Neural cell (in vitro differentiated cells): ENCODE results near the gene FAM53C. TPM values are rescaled to one million over a fixed set of nuclear protein-coding genes. Genes with fewer than 3 reads are reported as not detected.

Experiments used
- H2AFZ ChIP-seq: fragments of 200-600, 300-800 bp; sonication (generic), shearing (Covaris generic); 2 replicates; pipeline ENCODE4 v1.6.0; 2014; ENCODE audit warnings: low read depth, mild to moderate bottlenecking, antibody characterized with exemption, low read length, moderate library complexity
- H3F3A ChIP-seq: fragments of 200-600 bp; shearing (Covaris generic); 2 replicates; pipeline ENCODE4 v1.6.1; 2016; ENCODE audit warnings: mild to moderate bottlenecking, moderate library complexity, mixed read lengths, antibody characterized with exemption, low read length; ENCODE audit not compliant: insufficient read depth, poor library complexity, severe bottlenecking
- H3K27ac ChIP-seq: fragments of 200-600, 300-800 bp; sonication (generic), shearing (Covaris generic); 2 replicates; pipeline ENCODE4 v1.5.1; 2014; ENCODE audit warnings: mild to moderate bottlenecking, low read length, moderate library complexity
- H3K27me3 ChIP-seq: fragments of 300-800, 200-600 bp; sonication (generic), shearing (Covaris generic); 2 replicates; pipeline ENCODE4 v1.6.0; 2014; ENCODE audit warnings: mild to moderate bottlenecking, low read depth, low read length, moderate library complexity; ENCODE audit not compliant: insufficient read depth
- H3K36me3 ChIP-seq: fragments of 300-800, 200-600 bp; sonication (generic), shearing (Covaris generic); 2 replicates; pipeline ENCODE4 v1.5.1; 2014; ENCODE audit warnings: mild to moderate bottlenecking, antibody characterized with exemption, low read length, moderate library complexity; ENCODE audit not compliant: insufficient read depth
- H3K4me2 ChIP-seq: fragments of 300-800, 200-600 bp; sonication (generic), shearing (Covaris generic); 2 replicates; pipeline ENCODE4 v1.6.0; 2014; ENCODE audit warnings: mild to moderate bottlenecking, low read length
- H3K4me3 ChIP-seq: fragments of 300-800, 200-600 bp; sonication (generic), shearing (Covaris generic); 2 replicates; pipeline ENCODE4 v1.5.1; 2014; ENCODE audit warnings: mild to moderate bottlenecking, low read length, moderate library complexity
- H3K79me2 ChIP-seq: fragments of 200-600 bp; shearing (Covaris generic); replicated peaks from 2 replicates; pipeline ENCODE4 v1.6.0; 2014; ENCODE audit warnings: mild to moderate bottlenecking, low read length, moderate library complexity; ENCODE audit not compliant: insufficient read depth
- H3K9ac ChIP-seq: fragments of 300-800, 200-600 bp; sonication (generic), shearing (Covaris generic); 2 replicates; pipeline ENCODE4 v1.6.1; 2016; ENCODE audit warnings: mild to moderate bottlenecking, low read length, mixed read lengths
- H3K9me2 ChIP-seq: fragments of 200-600 bp; shearing (Covaris generic); 2 replicates; pipeline ENCODE4 v1.6.1; 2016; ENCODE audit warnings: mild to moderate bottlenecking, low read length, mixed read lengths; ENCODE audit not compliant: insufficient read depth
- H3K9me3 ChIP-seq: fragments of 200-600, 300-800 bp; sonication (generic), shearing (Covaris generic); 2 replicates; pipeline ENCODE4 v1.6.1; 2016; ENCODE audit warnings: mild to moderate bottlenecking, mixed run types, low read length, moderate library complexity, mixed read lengths
- H4K20me1 ChIP-seq: fragments of 200-600 bp; shearing (Covaris generic); 2 replicates; pipeline ENCODE4 v1.6.1; 2016; ENCODE audit warnings: mild to moderate bottlenecking, mixed run types; ENCODE audit not compliant: insufficient read depth
- EP300 ChIP-seq: fragments of 450-650 bp; conservative IDR thresholded peaks from 2 replicates; pipeline ENCODE4 v1.6.1; 2014; ENCODE audit warnings: antibody characterized with exemption, mild to moderate bottlenecking, moderate library complexity; ENCODE audit not compliant: poor library complexity, severe bottlenecking
- EZH2 ChIP-seq: fragments of 200-600, 300-800 bp; shearing (Covaris generic), sonication (generic); IDR thresholded peaks from 2 replicates; pipeline ENCODE4 v1.6.1; 2014; ENCODE audit warnings: antibody characterized with exemption, low read length, borderline replicate concordance, mild to moderate bottlenecking; ENCODE audit not compliant: insufficient read depth, poor library complexity, severe bottlenecking
- MXI1 ChIP-seq: fragments of 450-650 bp; conservative IDR thresholded peaks from 2 replicates; pipeline ENCODE4 v1.6.1; 2014; ENCODE audit warnings: antibody characterized with exemption, mild to moderate bottlenecking; ENCODE audit not compliant: poor library complexity, severe bottlenecking
- POLR2AphosphoS5 ChIP-seq: IDR thresholded peaks from 2 replicates; pipeline ENCODE4 v1.6.1; 2012
- RAD21 ChIP-seq: fragments of 450-650 bp; conservative IDR thresholded peaks from 2 replicates; pipeline ENCODE4 v1.6.1; 2014; ENCODE audit warnings: antibody characterized with exemption, mild to moderate bottlenecking, moderate library complexity
- SMC3 ChIP-seq: fragments of 450-650 bp; conservative IDR thresholded peaks from 2 replicates; pipeline ENCODE4 v1.6.1; 2014; ENCODE audit warnings: antibody characterized with exemption, mild to moderate bottlenecking, moderate library complexity; ENCODE audit not compliant: poor library complexity
- TAF1 ChIP-seq: IDR thresholded peaks from 2 replicates; pipeline ENCODE4 v1.6.1; 2012; ENCODE audit warnings: low read depth
- polyA plus RNA-seq: library from polyadenylated mRNA; depleted of rRNA; stranded (reverse); fragments of >200 nt; gene quantifications from 2 replicates; pipeline ENCODE4 v1.2.3, GENCODE V29; 2014
- TF ChIP-seq, protein P1 (sequence below): fragments of 450-650 bp; IDR thresholded peaks from 2 replicates; pipeline ENCODE4 v1.5.1; 2014; ENCODE audit warnings: antibody characterized with exemption, mild to moderate bottlenecking, moderate library complexity; ENCODE audit not compliant: poor library complexity, severe bottlenecking
- TF ChIP-seq, protein P2 (sequence below): IDR thresholded peaks from 2 replicates; pipeline ENCODE4 v1.6.1; 2012; ENCODE audit warnings: borderline replicate concordance

FAM53C gene
- polyA plus RNA-seq, 1 donor from 2014 or later: 44.2 TPM

DNA sequence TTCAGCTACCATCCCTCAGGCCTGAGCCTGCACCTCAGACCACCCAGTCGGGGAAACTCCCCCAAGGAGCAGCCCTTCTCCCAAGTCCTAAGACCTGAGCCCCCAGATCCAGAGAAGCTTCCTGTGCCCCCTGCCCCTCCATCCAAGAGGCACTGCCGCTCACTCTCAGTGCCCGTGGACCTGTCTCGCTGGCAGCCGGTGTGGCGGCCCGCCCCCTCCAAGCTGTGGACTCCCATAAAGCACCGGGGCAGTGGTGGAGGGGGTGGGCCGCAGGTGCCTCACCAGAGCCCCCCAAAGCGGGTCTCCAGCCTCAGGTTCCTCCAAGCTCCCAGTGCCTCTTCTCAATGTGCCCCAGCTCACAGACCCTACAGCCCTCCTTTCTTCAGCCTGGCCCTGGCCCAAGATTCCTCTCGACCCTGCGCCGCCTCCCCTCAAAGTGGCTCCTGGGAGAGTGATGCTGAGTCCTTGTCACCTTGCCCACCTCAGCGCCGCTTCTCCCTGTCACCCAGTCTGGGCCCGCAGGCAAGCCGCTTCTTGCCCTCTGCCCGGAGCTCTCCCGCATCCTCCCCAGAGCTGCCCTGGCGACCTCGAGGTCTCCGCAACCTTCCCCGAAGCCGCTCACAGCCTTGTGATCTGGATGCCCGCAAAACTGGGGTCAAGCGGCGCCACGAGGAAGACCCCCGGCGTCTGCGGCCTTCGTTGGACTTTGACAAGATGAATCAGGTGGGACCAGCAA, 7.0 kb downstream of the FAM53C start:
- Histone ChIP-seq H3K4me2 (no peak overlapping the region), H3K9ac (no peak overlapping the region), H3K9me2 (no peaks in the 10 kb centered on the region), H3K36me3 (peaks cover 5% of the 10 kb centered on the region), H3F3A (no peaks in the 10 kb centered on the region), H2AFZ (no peak overlapping the region), H3K27ac (no peak overlapping the region), H3K4me3 (no peak overlapping the region), H4K20me1 (no peaks in the 10 kb centered on the region), H3K27me3 (no peaks in the 10 kb centered on the region), H3K79me2 (peaks cover 21% of the 10 kb centered on the region), H3K9me3 (no peaks in the 10 kb centered on the region)
- TF ChIP-seq EP300: no peak
- TF ChIP-seq, protein P1, sequence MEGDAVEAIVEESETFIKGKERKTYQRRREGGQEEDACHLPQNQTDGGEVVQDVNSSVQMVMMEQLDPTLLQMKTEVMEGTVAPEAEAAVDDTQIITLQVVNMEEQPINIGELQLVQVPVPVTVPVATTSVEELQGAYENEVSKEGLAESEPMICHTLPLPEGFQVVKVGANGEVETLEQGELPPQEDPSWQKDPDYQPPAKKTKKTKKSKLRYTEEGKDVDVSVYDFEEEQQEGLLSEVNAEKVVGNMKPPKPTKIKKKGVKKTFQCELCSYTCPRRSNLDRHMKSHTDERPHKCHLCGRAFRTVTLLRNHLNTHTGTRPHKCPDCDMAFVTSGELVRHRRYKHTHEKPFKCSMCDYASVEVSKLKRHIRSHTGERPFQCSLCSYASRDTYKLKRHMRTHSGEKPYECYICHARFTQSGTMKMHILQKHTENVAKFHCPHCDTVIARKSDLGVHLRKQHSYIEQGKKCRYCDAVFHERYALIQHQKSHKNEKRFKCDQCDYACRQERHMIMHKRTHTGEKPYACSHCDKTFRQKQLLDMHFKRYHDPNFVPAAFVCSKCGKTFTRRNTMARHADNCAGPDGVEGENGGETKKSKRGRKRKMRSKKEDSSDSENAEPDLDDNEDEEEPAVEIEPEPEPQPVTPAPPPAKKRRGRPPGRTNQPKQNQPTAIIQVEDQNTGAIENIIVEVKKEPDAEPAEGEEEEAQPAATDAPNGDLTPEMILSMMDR: no peak
- TF ChIP-seq POLR2AphosphoS5: no peak
- no peak for TF ChIP-seq TAF1
- no peak for TF ChIP-seq SMC3
- TF ChIP-seq RAD21: no peak
- no peak for TF ChIP-seq EZH2
- TF ChIP-seq MXI1: no peak

DNA sequence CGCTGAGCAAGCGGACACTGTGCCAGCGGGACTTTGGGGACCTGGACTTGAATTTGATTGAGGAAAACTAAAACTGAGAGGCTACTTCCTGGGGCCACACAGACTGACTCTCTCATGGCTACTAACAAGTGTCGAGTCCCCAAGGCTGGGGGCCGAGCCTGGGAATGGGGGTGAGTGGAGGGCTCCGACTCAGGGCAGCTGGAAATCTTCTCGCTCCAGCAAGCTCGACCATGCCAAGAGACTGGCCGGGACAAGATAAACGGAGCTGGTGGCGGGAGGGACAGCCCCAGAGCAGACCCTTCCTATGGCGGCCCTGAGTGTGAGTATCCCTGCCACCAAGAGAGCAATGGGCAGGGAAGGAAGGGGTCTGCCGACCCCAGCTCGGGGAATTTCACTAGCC, 8.8 kb downstream of the FAM53C start:
- no peaks in the 10 kb centered on the region for H3K9me3 ChIP-seq
- no peak overlapping the region for H3K27ac ChIP-seq
- no peaks in the 10 kb centered on the region for H3K9me2 ChIP-seq
- H3K36me3 ChIP-seq: peaks cover 5% of the 10 kb centered on the region
- H3F3A ChIP-seq: no peaks in the 10 kb centered on the region
- H3K27me3 ChIP-seq: no peaks in the 10 kb centered on the region
- TF ChIP-seq, protein P1: no peak
- TF ChIP-seq SMC3 (no peak), MXI1 (no peak), POLR2AphosphoS5 (no peak), RAD21 (no peak), TAF1 (no peak), EZH2 (no peak), EP300 (no peak)
- TF ChIP-seq, protein P2, sequence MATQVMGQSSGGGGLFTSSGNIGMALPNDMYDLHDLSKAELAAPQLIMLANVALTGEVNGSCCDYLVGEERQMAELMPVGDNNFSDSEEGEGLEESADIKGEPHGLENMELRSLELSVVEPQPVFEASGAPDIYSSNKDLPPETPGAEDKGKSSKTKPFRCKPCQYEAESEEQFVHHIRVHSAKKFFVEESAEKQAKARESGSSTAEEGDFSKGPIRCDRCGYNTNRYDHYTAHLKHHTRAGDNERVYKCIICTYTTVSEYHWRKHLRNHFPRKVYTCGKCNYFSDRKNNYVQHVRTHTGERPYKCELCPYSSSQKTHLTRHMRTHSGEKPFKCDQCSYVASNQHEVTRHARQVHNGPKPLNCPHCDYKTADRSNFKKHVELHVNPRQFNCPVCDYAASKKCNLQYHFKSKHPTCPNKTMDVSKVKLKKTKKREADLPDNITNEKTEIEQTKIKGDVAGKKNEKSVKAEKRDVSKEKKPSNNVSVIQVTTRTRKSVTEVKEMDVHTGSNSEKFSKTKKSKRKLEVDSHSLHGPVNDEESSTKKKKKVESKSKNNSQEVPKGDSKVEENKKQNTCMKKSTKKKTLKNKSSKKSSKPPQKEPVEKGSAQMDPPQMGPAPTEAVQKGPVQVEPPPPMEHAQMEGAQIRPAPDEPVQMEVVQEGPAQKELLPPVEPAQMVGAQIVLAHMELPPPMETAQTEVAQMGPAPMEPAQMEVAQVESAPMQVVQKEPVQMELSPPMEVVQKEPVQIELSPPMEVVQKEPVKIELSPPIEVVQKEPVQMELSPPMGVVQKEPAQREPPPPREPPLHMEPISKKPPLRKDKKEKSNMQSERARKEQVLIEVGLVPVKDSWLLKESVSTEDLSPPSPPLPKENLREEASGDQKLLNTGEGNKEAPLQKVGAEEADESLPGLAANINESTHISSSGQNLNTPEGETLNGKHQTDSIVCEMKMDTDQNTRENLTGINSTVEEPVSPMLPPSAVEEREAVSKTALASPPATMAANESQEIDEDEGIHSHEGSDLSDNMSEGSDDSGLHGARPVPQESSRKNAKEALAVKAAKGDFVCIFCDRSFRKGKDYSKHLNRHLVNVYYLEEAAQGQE: no peak
- no peak overlapping the region for H3K4me2 ChIP-seq
- H4K20me1 ChIP-seq: no peaks in the 10 kb centered on the region
- H2AFZ ChIP-seq: no peak overlapping the region
- peaks cover 3% of the 10 kb centered on the region for H3K79me2 ChIP-seq
- H3K9ac ChIP-seq: no peak overlapping the region
- H3K4me3 ChIP-seq: no peak overlapping the region
